ENCODE data around the gene KIRREL3.

Gene KIRREL3

GRCh38 chr11:126830216-126830806, 170.3 kb downstream of the KIRREL3 start:
- TF ChIP-seq CTCF (IDR thresholded peaks at IDR 0.05; ENCODE audit: insufficient read depth, low read depth, low read length, missing control alignments) = no peak
- no peak for DNase-seq (ENCODE audit: low read depth)
- H3K4me3 ChIP-seq (ENCODE audit: low read length) = no peak overlapping the region

- no peak for TF ChIP-seq CTCF (IDR thresholded peaks at IDR 0.05; ENCODE audit: insufficient read depth, low read depth, low read length, missing control alignments)
- no peak for DNase-seq (ENCODE audit: low read depth)
- no peak overlapping the region for H3K4me3 ChIP-seq (ENCODE audit: low read length)
These were observed 170.9 kb downstream of the KIRREL3 start for GRCh38 chr11:126829716-126830115.

GRCh38 chr11:126824035-126824607, 176.4 kb downstream of the KIRREL3 start:
- TF ChIP-seq CTCF (IDR thresholded peaks at IDR 0.05; ENCODE audit: insufficient read depth, low read depth, low read length, missing control alignments) = no peak
- no peak overlapping the region for H3K4me3 ChIP-seq (ENCODE audit: low read length)
- no peak for DNase-seq (ENCODE audit: low read depth)

GRCh38 chr11:126823274-126823673, 177.3 kb downstream of the KIRREL3 start:
- H3K4me3 ChIP-seq (ENCODE audit: low read length) = no peak overlapping the region
- TF ChIP-seq CTCF (IDR thresholded peaks at IDR 0.05; ENCODE audit: insufficient read depth, low read depth, low read length, missing control alignments) = no peak
- DNase-seq (ENCODE audit: low read depth) = no peak

- H3K4me3 ChIP-seq (ENCODE audit: low read length) = no peak overlapping the region
- no peak for TF ChIP-seq CTCF (IDR thresholded peaks at IDR 0.05; ENCODE audit: insufficient read depth, low read depth, low read length, missing control alignments)
- DNase-seq (ENCODE audit: low read depth) = no peak
These were observed 178.7 kb downstream of the KIRREL3 start for GRCh38 chr11:126821827-126822226.

GRCh38 chr11:126819194-126819593, 181.4 kb downstream of the KIRREL3 start:
- no peak for DNase-seq (ENCODE audit: low read depth)
- H3K4me3 ChIP-seq (ENCODE audit: low read length) = no peak overlapping the region
- TF ChIP-seq CTCF (IDR thresholded peaks at IDR 0.05; ENCODE audit: insufficient read depth, low read depth, low read length, missing control alignments) = no peak

Measured in epithelial cell of esophagus (primary cell).